Esophagus (tissue), 2 donors: ENCODE results near the gene NAPG. TPM values are rescaled to one million over a fixed set of nuclear protein-coding genes. Genes with fewer than 3 reads are reported as not detected.

ENCODE experiments used
- H3K27ac ChIP-seq, 2 donors: one replicate each; pipeline ENCODE4 v1.5.1; 2013; ENCODE audit warnings: low read depth in 2 of 2, mild to moderate bottlenecking in 2 of 2, inconsistent platforms in 1 of 2, low read length in 1 of 2, moderate library complexity in 1 of 2
- H3K27me3 ChIP-seq, 2 donors: one replicate each; pipeline ENCODE4 v1.6.1; 2013; ENCODE audit warnings: low read length in 2 of 2, control low read depth in 1 of 2, mild to moderate bottlenecking in 1 of 2; ENCODE audit not compliant: insufficient read depth in 2 of 2, control insufficient read depth in 1 of 2
- H3K36me3 ChIP-seq, 2 donors: one replicate each; pipeline ENCODE4 v1.6.1; 2013; ENCODE audit warnings: low read length in 1 of 2; ENCODE audit not compliant: control insufficient read depth in 2 of 2, insufficient read depth in 2 of 2
- H3K4me1 ChIP-seq, 2 donors: one replicate each; pipeline ENCODE4 v1.6.1; 2013; ENCODE audit warnings: low read length in 1 of 2; ENCODE audit not compliant: control insufficient read depth in 2 of 2, insufficient read depth in 2 of 2
- H3K4me3 ChIP-seq, 2 donors: one replicate each; pipeline ENCODE4 v1.5.1; 2013; ENCODE audit warnings: low read length in 2 of 2, mild to moderate bottlenecking in 2 of 2, low read depth in 1 of 2, moderate library complexity in 1 of 2
- H3K9me3 ChIP-seq, 2 donors: one replicate each; pipeline ENCODE4 v1.6.1; 2013; ENCODE audit warnings: mild to moderate bottlenecking in 2 of 2, low read depth in 1 of 2, low read length in 1 of 2, moderate library complexity in 1 of 2; ENCODE audit not compliant: control insufficient read depth in 2 of 2, insufficient read depth in 1 of 2
- WGBS, 2 donors: extraction: QIAGEN DNeasy Blood & Tissue Kit; methylation state at CpG; one replicate each; pipeline ENCODE4 v1.1.7; 2013; 5-methylcytosine and 5-hydroxymethylcytosine counted together
- polyA plus RNA-seq, 2 donors: library from polyadenylated mRNA; stranded (reverse); fragments of 200-250 nt; gene quantifications; one replicate each; pipeline ENCODE4 v1.2.3, GENCODE V29; 2013
- donor health status: healthy with polysubstance abuse.
- donor health status: Bipolar disorder and iron deficiency.

NAPG gene
- polyA plus RNA-seq, 2 donors = 12.4 to 13.2 TPM

DNA sequence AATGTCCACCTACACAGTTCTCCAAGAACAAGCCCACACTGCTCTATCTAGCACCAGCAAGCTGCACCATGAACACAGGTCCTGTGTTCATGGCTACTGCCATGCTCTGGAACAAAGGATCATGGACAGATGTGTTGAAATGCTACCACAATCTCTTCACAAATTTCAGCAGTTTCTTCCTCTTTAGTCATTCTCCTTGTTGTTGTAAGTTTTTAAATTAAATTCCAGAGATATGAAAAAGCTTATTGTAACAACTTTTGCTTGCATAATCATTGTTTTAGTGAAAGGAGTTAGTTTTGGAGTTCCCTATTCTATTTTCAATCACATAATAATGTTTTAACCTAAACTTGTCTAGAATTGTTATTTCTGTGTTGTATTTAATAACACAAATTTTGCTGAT, 17.2 kb upstream of the NAPG start:
- no peaks in the 10 kb centered on the region for H3K36me3 ChIP-seq
- no peaks in the 10 kb centered on the region for H3K27me3 ChIP-seq
- no peak overlapping the region for H3K27ac ChIP-seq
- no peak overlapping the region for H3K4me3 ChIP-seq
- no peaks in the 10 kb centered on the region for H3K4me1 ChIP-seq
- no peaks in the 10 kb centered on the region for H3K9me3 ChIP-seq

- peaks cover 2 to 5% of the 10 kb centered on the region in 2 donors for H3K4me1 ChIP-seq
- H3K9me3 ChIP-seq = no peaks in the 10 kb centered on the region
- 83% methylated on average over 2 of the region's 2 CpGs for WGBS, 2 donors
These were observed 14.6 kb upstream of the NAPG start for GRCh38 chr18:10511236-10511635.

DNA sequence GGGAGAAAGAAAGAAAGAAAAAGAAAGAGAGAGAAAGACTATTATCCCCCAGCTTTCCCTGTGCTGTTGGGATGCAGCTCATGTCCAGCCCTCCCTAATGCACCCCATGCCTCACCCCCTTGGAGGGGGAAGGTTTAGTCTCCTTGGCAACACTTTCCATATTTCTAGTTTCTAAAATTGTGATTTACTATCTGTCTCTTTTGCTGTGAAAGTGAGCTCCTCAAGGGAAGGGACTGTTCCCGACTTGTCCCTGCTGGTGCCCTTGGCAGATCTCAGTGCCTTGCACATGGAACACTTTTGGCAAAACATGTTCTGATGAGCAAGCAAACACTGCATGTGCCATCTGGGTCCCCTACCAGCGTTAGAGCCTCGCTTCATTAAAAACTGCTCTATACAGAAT, 11.7 kb upstream of the NAPG start:
- no peak overlapping the region for H3K4me3 ChIP-seq
- WGBS, 2 donors = 33 to 50% methylated on average over 3 of the region's 3 CpGs
- no peaks in the 10 kb centered on the region for H3K9me3 ChIP-seq
- H3K27ac ChIP-seq = no peak overlapping the region
- H3K36me3 ChIP-seq = no peaks in the 10 kb centered on the region
- no peaks in the 10 kb centered on the region for H3K27me3 ChIP-seq
- peaks cover 2 to 5% of the 10 kb centered on the region in 2 donors for H3K4me1 ChIP-seq

More at GRCh38 chr18:10511236-10511635, 14.6 kb upstream of the NAPG start:
- no peaks in the 10 kb centered on the region for H3K36me3 ChIP-seq
- no peak overlapping the region for H3K4me3 ChIP-seq
- no peak overlapping the region for H3K27ac ChIP-seq
- H3K27me3 ChIP-seq = no peaks in the 10 kb centered on the region

DNA sequence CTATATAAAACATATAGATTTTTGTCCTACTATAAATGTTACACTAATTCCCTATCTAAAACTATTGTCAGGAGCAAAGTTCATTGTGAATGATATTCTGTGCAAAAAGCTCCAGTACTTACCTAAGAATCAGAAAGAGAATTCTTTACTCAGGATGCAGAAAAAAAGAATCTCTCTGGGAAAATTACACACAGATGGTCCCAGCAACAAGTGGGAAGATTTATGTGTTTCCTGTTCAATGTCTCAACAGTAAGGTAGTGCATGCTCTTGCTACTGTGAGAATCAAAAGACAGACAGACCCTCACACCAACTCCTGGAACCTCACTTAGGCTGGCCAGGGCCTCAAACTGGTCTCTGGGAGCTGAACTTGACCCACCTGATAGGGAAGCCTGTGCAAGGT, 11.2 kb upstream of the NAPG start:
- no peaks in the 10 kb centered on the region for H3K9me3 ChIP-seq
- peaks cover 2 to 5% of the 10 kb centered on the region in 2 donors for H3K4me1 ChIP-seq
- no peak overlapping the region for H3K27ac ChIP-seq
- H3K27me3 ChIP-seq = no peaks in the 10 kb centered on the region
- H3K36me3 ChIP-seq = no peaks in the 10 kb centered on the region
- no peak overlapping the region for H3K4me3 ChIP-seq

GRCh38 chr18:10515456-10515855, 10.4 kb upstream of the NAPG start:
- Histone ChIP-seq H3K9me3 (no peaks in the 10 kb centered on the region), H3K4me3 (no peak overlapping the region), H3K27me3 (no peaks in the 10 kb centered on the region), H3K4me1 (peaks cover 2 to 5% of the 10 kb centered on the region in 2 donors), H3K36me3 (no peaks in the 10 kb centered on the region), H3K27ac (peak overlapping the region in 1 of 2 donors; percentile 30)
- WGBS, 2 donors = 39 to 60% methylated on average over 4 of the region's 4 CpGs

DNA sequence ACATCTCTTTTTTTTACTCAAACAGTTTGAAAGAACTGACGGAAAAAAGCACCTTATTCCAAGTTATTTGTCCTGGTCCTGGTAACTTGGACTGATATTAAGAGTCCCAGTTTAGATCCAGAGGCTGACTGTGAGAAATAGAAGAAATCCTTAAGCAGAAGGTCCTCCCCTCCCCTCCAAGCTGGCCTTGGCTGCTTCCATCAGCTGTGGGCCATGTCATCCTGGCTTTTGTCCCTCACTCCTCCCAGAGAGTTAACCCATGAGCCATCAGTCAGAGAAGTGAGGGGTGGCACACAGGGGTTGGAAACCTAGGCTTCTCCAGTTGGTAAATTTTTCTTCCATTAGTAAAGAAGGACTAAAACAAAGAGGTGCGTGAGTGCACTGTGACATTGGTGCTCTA, 9.7 kb upstream of the NAPG start:
- 70 to 82% methylated on average over 2 of the region's 2 CpGs for WGBS, 2 donors
- Histone ChIP-seq H3K4me1 (peaks cover 2 to 5% of the 10 kb centered on the region in 2 donors), H3K27me3 (no peaks in the 10 kb centered on the region), H3K4me3 (no peak overlapping the region), H3K27ac (no peak overlapping the region), H3K9me3 (no peaks in the 10 kb centered on the region), H3K36me3 (no peaks in the 10 kb centered on the region)

DNA sequence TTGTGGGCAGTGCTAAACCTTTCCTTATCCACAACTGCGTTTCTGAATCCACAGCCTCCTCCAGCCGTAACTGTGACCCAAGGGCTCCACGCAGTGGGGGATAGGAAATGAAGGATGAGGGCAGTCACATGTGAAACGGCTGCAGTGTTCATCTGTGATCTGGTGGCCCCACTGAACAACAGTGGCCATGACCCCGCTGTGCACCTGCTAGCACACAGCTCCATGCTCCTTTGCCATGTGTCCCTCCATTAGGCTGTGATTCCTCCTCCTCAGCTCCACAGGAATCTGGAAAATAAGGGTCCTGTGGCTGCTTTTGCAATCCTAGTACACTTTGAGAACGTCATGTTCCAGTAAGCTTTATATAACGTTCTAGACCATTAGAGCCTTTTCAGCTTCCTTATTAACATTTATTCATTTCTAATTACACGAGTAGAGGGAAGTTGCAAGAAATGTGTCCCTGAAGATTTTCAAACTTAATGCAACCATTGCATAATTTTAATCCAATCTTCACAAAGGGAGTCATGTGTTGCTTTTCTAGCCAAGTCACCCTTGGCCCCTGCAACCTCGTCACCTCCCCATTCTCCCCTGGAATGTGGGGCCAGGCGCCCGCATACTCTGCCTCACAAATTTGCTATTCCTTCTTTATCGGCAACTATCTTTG, 7.1 kb upstream of the NAPG start:
- no peaks in the 10 kb centered on the region for H3K9me3 ChIP-seq
- H3K4me3 ChIP-seq = no peak overlapping the region
- WGBS, 2 donors = 49 to 52% methylated on average over 12 of the region's 12 CpGs
- H3K27ac ChIP-seq = peak overlapping the region; percentile 50 to 72
- peaks cover 2 to 5% of the 10 kb centered on the region in 2 donors for H3K4me1 ChIP-seq
- H3K27me3 ChIP-seq = no peaks in the 10 kb centered on the region
- H3K36me3 ChIP-seq = no peaks in the 10 kb centered on the region

GRCh38 chr18:10519366-10519765, 6.5 kb upstream of the NAPG start:
- WGBS, 2 donors = 49 to 57% methylated on average over 2 of the region's 2 CpGs
- no peaks in the 10 kb centered on the region for H3K27me3 ChIP-seq
- H3K4me3 ChIP-seq = no peak overlapping the region
- peak overlapping the region; percentile 47 to 72 for H3K27ac ChIP-seq
- no peaks in the 10 kb centered on the region for H3K36me3 ChIP-seq
- H3K4me1 ChIP-seq = peaks cover 2 to 5% of the 10 kb centered on the region in 2 donors
- no peaks in the 10 kb centered on the region for H3K9me3 ChIP-seq

DNA sequence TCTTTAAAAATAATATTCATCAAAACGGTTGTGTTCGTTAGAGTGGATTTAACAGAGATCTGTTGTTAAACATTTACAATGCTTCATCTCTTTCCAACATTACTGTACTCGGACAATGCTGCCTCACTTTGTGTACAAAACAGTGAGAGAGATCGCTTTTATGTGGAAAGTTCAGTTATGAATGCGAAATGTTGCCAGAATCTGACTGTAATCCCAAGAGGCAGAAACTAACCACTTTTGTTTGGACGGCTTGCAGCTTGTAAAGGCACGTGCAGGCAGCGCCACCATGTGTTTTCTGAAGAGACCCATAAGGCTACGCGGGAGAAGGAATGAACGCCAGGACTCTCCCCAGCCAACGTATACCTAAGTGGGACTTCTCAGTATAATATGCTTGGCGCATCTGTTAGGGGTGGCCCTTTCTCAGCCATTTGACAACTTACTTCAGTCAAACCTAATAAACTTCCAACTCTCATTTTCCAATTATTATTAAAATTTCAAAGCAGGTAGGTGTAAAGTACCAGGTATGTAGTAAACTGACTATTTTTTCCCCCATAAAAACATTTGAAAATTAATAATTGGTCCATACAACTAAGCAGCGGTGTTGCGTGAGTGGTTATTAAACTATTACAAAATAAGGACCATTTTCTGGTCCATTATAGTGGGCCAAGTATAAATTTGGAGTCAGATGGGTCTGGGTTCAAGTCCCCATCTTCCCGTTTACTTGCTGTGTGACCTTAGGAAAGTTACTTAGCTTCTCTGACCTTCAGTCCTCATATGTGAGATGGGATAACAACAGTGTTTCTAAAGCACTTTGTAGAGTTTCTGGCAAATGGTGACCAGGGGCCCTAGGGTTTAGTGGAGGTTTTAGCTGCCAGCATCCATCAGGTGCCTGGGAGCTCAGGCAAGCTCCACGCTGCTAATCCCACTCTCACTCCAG, 5.6 kb upstream of the NAPG start:
- H3K36me3 ChIP-seq = no peaks in the 10 kb centered on the region
- H3K9me3 ChIP-seq = no peaks in the 10 kb centered on the region
- H3K27ac ChIP-seq = no peak overlapping the region
- no peak overlapping the region for H3K4me3 ChIP-seq
- H3K27me3 ChIP-seq = no peaks in the 10 kb centered on the region
- 21 to 23% methylated on average over 17 of the region's 17 CpGs for WGBS, 2 donors
- peaks cover 2 to 5% of the 10 kb centered on the region in 2 donors for H3K4me1 ChIP-seq
